A549 (cell line): ENCODE data around the gene OGFOD2. TPM values are rescaled to one million over a fixed set of nuclear protein-coding genes. Genes with fewer than 3 reads are reported as not detected.
A peak's percentile ranks its signal among the peaks of the same experiment; 100 is the strongest.

Experiments
- ATAC-seq, 2 experiments: fragments of 200-7000 bp in 1 of 2; fragments of >200 bp in 1 of 2; cut with Nextera tagmentation in 1 of 2; cut with Tn5 transposase in 1 of 2; 3 replicates each; pipeline versions ENCODE4 v1.8.0 to v1.9.1; 2018 to 2020; ENCODE audit warnings: mild to moderate bottlenecking in 1 of 2, moderate library complexity in 1 of 2
- CTCF ChIA-PET: fragments of 300-600 bp; sonication (Branson Sonifier 250); formaldehyde crosslinking; extraction: SDS; loops from one replicate; lab custom pipeline; 2021; ENCODE audit warnings: antibody characterized with exemption, inconsistent platforms; lab: Yijun Ruan, JAX
- POLR2A ChIA-PET: fragments of 350-600 bp; formaldehyde crosslinking; extraction: SDS; loops from one replicate; lab custom pipeline; 2021; ENCODE audit warnings: antibody characterized with exemption, inconsistent platforms; lab: Yijun Ruan, JAX
- DNase-seq, 2 experiments: peaks; one replicate each; pipeline versions ENCODE4 v3.0.0 to v3.0.0-alpha.2; 2011 to 2016; ENCODE audit warnings: low read depth in 1 of 2, low spot score in 1 of 2
- FAIRE-seq: peaks from 2 replicates; lab custom pipeline; 2011; peaks lifted over from hg19 to GRCh38; lab: Jason Lieb, UNC
- H3K27ac ChIP-seq, 2 experiments: fragments of >200 bp; sonication (Bioruptor Twin); formaldehyde crosslinking; 3 replicates each; pipeline ENCODE4 v1.5.1; 2016 to 2017
- H3K4me1 ChIP-seq: fragments of >200 bp; sonication (Bioruptor Twin); formaldehyde crosslinking; 3 replicates; pipeline ENCODE4 v1.6.1; 2016
- H3K4me2 ChIP-seq: fragments of >200 bp; sonication (Bioruptor Twin); formaldehyde crosslinking; 3 replicates; pipeline ENCODE4 v1.6.1; 2016
- H3K4me3 ChIP-seq: fragments of >200 bp; sonication (Bioruptor Twin); formaldehyde crosslinking; 3 replicates; pipeline ENCODE4 v1.5.1; 2016
- H3K9me3 ChIP-seq: fragments of >200 bp; sonication (Bioruptor Twin); formaldehyde crosslinking; 3 replicates; pipeline ENCODE4 v1.6.1; 2016
- BHLHE40 ChIP-seq: IDR thresholded peaks from 2 replicates; pipeline ENCODE4 v1.6.1; 2012; ENCODE audit warnings: low read depth, low read length, inconsistent platforms
- CBX2 ChIP-seq: fragments of 200-600 bp; sonication (generic); IDR thresholded peaks from 2 replicates; pipeline ENCODE4 v1.6.1; 2016; ENCODE audit warnings: low read depth, mild to moderate bottlenecking, borderline replicate concordance
- CBX8 ChIP-seq: fragments of 200-600 bp; sonication (generic); IDR thresholded peaks from 2 replicates; pipeline ENCODE4 v1.6.1; 2016
- CHD2 ChIP-seq: fragments of 150-350 bp; IDR thresholded peaks from 2 replicates; pipeline ENCODE4 v1.6.1; 2014; ENCODE audit warnings: low read length; ENCODE audit not compliant: partially characterized antibody
- ESRRA ChIP-seq: fragments of 150-350 bp; IDR thresholded peaks from 2 replicates; pipeline ENCODE4 v1.6.1; 2014; ENCODE audit warnings: mild to moderate bottlenecking, low read length, borderline replicate concordance
- FOSB ChIP-seq: fragments of 250-450 bp; sonication (Bioruptor Pico); IDR thresholded peaks from 2 replicates; pipeline ENCODE4 v1.5.0; 2020; ENCODE audit warnings: mild to moderate bottlenecking, moderate library complexity
- GATA3 ChIP-seq: IDR thresholded peaks from 2 replicates; pipeline ENCODE4 v1.6.1; 2012; ENCODE audit warnings: borderline replicate concordance
- HEYL ChIP-seq: fragments of 250-450 bp; sonication (Bioruptor Pico); IDR thresholded peaks from 2 replicates; pipeline ENCODE4 v1.8.0; 2021; ENCODE audit warnings: mild to moderate bottlenecking, moderate library complexity
- JUN ChIP-seq, 2 experiments: fragments of >200 bp; sonication (Bioruptor Twin); formaldehyde crosslinking; IDR thresholded peaks; 2 replicates in 1 of 2; 3 replicates in 1 of 2; pipeline ENCODE4 v1.6.1; 2016 to 2017
- JUNB ChIP-seq: fragments of >200 bp; sonication (Bioruptor Twin); formaldehyde crosslinking; IDR thresholded peaks from 2 replicates; pipeline ENCODE4 v1.6.1; 2016
- KDM5A ChIP-seq: fragments of 200-600 bp; sonication (generic); IDR thresholded peaks from 2 replicates; pipeline ENCODE4 v1.6.1; 2016; ENCODE audit warnings: antibody characterized with exemption, mild to moderate bottlenecking
- MAFK ChIP-seq: fragments of 450-650 bp; IDR thresholded peaks from 2 replicates; pipeline ENCODE4 v1.6.1; 2014; ENCODE audit not compliant: partially characterized antibody
- MYC ChIP-seq: IDR thresholded peaks from 2 replicates; pipeline ENCODE4 v1.6.1; 2012; ENCODE audit warnings: mild to moderate bottlenecking, inconsistent platforms, low read length, improper control_type of control experiment, borderline replicate concordance
- NPAS2 ChIP-seq: fragments of 250-450 bp; sonication (Bioruptor Pico); IDR thresholded peaks from 2 replicates; pipeline ENCODE4 v1.8.0; 2022; ENCODE audit warnings: mild to moderate bottlenecking, moderate library complexity, borderline replicate concordance
- NR3C1 ChIP-seq: fragments of >200 bp; sonication (Bioruptor Twin); formaldehyde crosslinking; IDR thresholded peaks from 3 replicates; pipeline ENCODE4 v1.6.1; 2017
- POLR2A ChIP-seq: IDR thresholded peaks from 2 replicates; pipeline ENCODE4 v1.6.1; 2012; ENCODE audit warnings: mild to moderate bottlenecking, low read length
- POLR2AphosphoS2 ChIP-seq: conservative IDR thresholded peaks from 2 replicates; pipeline ENCODE4 v1.6.1; 2012; ENCODE audit warnings: low read length, improper control_type of control experiment, inconsistent platforms
- RAD21 ChIP-seq, 2 experiments: fragments of >200 bp in 1 of 2; sonication (Bioruptor Twin) in 1 of 2; formaldehyde crosslinking in 1 of 2; IDR thresholded peaks in 1 of 2; conservative IDR thresholded peaks in 1 of 2; 2 replicates in 1 of 2; 3 replicates in 1 of 2; pipeline ENCODE4 v1.6.1; 2012 to 2018; ENCODE audit warnings: inconsistent platforms in 1 of 2
- RFX5 ChIP-seq: fragments of 450-650 bp; IDR thresholded peaks from 2 replicates; pipeline ENCODE4 v1.7.1; 2014; ENCODE audit warnings: antibody characterized with exemption, mild to moderate bottlenecking, moderate library complexity
- TP53 ChIP-seq: fragments of 250-450 bp; sonication (Bioruptor Pico); IDR thresholded peaks from 2 replicates; pipeline ENCODE4 v1.5.0; 2021; ENCODE audit warnings: mild to moderate bottlenecking, moderate library complexity
- ZSCAN20 ChIP-seq: fragments of 250-450 bp; sonication (Bioruptor Pico); IDR thresholded peaks from 2 replicates; pipeline ENCODE4 v1.8.0; 2022; ENCODE audit warnings: mild to moderate bottlenecking, moderate library complexity
- WGBS: methylation state at CpG from one replicate; pipeline ENCODE4 v1.1.6; 2017; ENCODE audit errors: missing lambda C conversion rate; 5-methylcytosine and 5-hydroxymethylcytosine counted together
- polyA plus RNA-seq, 4 experiments: library from polyadenylated mRNA; depleted of rRNA in 3 of 4; stranded (reverse); fragments of >200 nt; fragmentation: RNase III in 1 of 4; extraction: RNeasy Plus Mini Kit Qiagen cat#74134 plus additional on column Dnase treatment in 1 of 4; gene quantifications; 2 replicates in 3 of 4; 3 replicates in 1 of 4; pipeline ENCODE4 v1.2.3, GENCODE V29; 2011 to 2017
- TF ChIP-seq, protein P1 (sequence below): fragments of >200 bp; sonication (Bioruptor Twin); formaldehyde crosslinking; IDR thresholded peaks from 3 replicates; pipeline ENCODE4 v1.6.1; 2016
- TF ChIP-seq, protein P2 (sequence below): fragments of 250-450 bp; sonication (Bioruptor Pico); IDR thresholded peaks from 2 replicates; pipeline ENCODE4 v1.5.0; 2021; ENCODE audit warnings: mild to moderate bottlenecking, moderate library complexity, borderline replicate concordance
- TF ChIP-seq, protein P3 (sequence below): fragments of 150-350 bp; IDR thresholded peaks from 2 replicates; pipeline ENCODE4 v1.6.1; 2014; ENCODE audit warnings: low read depth, mild to moderate bottlenecking, low read length
- TF ChIP-seq, protein P4 (sequence below): fragments of 250-450 bp; sonication (Bioruptor Pico); IDR thresholded peaks from 2 replicates; pipeline ENCODE4 v1.5.0; 2020; ENCODE audit warnings: low read depth, mild to moderate bottlenecking, moderate library complexity
- TF ChIP-seq, protein P5 (sequence below): IDR thresholded peaks from 2 replicates; pipeline ENCODE4 v1.6.1; 2012

The OGFOD2 gene
- polyA plus RNA-seq, 2 of the 4 experiments (the other 2 are of a cell fraction), result 11.0 to 18.2 TPM

DNA sequence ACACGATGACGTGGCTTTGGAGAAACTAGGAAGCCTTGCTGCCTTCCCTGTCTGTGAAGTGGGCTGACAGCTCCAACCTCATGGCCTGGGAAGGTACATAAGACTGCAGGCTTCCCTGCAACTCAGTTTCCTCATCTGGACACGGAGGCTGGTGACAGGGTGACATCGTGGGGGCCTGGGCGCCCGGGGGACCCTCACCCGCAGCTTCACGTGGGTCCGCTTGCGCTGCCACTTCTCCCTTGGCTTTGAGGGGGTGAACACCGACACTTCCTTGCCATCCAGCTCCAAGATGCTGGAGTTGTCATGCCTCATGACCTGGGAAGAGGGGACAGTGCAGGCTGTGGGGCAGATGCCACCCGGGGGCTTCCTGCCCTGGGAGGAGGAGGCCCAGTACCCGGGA, 13.0 kb downstream of the OGFOD2 start (continued):
- TF ChIP-seq, protein P1, sequence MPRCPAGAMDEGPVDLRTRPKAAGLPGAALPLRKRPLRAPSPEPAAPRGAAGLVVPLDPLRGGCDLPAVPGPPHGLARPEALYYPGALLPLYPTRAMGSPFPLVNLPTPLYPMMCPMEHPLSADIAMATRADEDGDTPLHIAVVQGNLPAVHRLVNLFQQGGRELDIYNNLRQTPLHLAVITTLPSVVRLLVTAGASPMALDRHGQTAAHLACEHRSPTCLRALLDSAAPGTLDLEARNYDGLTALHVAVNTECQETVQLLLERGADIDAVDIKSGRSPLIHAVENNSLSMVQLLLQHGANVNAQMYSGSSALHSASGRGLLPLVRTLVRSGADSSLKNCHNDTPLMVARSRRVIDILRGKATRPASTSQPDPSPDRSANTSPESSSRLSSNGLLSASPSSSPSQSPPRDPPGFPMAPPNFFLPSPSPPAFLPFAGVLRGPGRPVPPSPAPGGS, result no peak
- TF ChIP-seq CBX2 (no peak), POLR2AphosphoS2 (no peak), JUN (IDR thresholded peaks at IDR 0.05) (no peak), CHD2 (no peak), ESRRA (no peak)

DNA sequence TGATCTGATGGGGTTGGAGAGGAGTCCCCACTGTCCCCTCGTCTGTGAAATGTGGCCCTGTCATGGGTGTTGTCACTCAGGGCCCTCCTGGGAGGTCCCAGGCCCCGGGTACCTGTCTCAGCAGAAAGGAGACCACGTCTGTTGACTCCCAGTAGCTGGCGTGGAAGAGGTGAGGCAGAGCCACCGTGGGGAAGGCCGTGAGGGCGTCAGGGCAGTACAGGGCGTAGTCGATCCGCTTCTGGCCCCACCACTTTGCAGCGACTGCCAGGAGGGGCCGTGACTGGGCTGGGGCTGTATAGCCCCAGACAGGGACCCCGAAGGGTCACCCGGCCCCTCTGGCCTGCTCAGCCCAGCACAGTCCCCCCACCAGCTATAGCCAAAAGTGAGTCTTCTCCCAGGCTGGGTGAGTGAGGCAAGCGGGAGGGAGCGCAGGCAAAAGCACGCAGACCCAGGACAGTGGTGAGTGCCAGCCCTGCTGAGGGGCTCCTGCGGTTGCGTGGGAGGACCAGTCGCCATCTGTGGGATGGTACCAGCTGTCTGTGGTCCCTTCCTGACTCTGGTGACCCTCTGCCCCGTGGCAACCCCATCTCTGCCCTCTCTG, 13.7 kb downstream of the OGFOD2 start:
- DNase-seq (no peak), ATAC-seq (no peak), FAIRE-seq (no peak)
- CTCF ChIA-PET, result interaction anchor here (0.6 to 9.2 kb wide), 7 partner anchors 7 to 249 kb away, joined by 3 to 37 read pairs (median 5); partner anchors contain the start of genes MPHOSPH9 and MTRFR
- H3K4me2 ChIP-seq, result no peak overlapping the region
- H3K9me3 ChIP-seq, result no peaks in the 10 kb centered on the region
- no peak for TF ChIP-seq TP53 (CRISPR knock-in tag)
- no peak for TF ChIP-seq NR3C1
- TF ChIP-seq CHD2, result no peak
- TF ChIP-seq JUN (IDR thresholded peaks at IDR 0.05), result no peak
- no peak for TF ChIP-seq MYC
- TF ChIP-seq, protein P2, sequence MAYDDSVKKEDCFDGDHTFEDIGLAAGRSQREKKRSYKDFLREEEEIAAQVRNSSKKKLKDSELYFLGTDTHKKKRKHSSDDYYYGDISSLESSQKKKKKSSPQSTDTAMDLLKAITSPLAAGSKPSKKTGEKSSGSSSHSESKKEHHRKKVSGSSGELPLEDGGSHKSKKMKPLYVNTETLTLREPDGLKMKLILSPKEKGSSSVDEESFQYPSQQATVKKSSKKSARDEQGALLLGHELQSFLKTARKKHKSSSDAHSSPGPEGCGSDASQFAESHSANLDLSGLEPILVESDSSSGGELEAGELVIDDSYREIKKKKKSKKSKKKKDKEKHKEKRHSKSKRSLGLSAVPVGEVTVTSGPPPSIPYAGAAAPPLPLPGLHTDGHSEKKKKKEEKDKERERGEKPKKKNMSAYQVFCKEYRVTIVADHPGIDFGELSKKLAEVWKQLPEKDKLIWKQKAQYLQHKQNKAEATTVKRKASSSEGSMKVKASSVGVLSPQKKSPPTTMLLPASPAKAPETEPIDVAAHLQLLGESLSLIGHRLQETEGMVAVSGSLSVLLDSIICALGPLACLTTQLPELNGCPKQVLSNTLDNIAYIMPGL (CRISPR knock-in tag), result no peak
- TF ChIP-seq HEYL (CRISPR knock-in tag), result no peak
- TF ChIP-seq, protein P3, sequence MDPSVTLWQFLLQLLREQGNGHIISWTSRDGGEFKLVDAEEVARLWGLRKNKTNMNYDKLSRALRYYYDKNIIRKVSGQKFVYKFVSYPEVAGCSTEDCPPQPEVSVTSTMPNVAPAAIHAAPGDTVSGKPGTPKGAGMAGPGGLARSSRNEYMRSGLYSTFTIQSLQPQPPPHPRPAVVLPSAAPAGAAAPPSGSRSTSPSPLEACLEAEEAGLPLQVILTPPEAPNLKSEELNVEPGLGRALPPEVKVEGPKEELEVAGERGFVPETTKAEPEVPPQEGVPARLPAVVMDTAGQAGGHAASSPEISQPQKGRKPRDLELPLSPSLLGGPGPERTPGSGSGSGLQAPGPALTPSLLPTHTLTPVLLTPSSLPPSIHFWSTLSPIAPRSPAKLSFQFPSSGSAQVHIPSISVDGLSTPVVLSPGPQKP, result no peak
- 89% methylated on average over 19 of the region's 21 CpGs for WGBS
- no peaks in the 10 kb centered on the region for H3K4me1 ChIP-seq
- no peak overlapping the region for H3K4me3 ChIP-seq
- POLR2A ChIA-PET, result interaction anchor here (1.5 kb wide), 1 partner anchor 244 kb away, joined by 5 read pairs; no protein-coding TSS in a partner anchor
- no peak overlapping the region for H3K27ac ChIP-seq

GRCh38 chr12:122989225-122989839, 14.3 kb downstream of the OGFOD2 start:
- ChIA-PET CTCF (interaction anchor here (0.5 to 9.2 kb wide), 9 partner anchors 8 to 1436 kb away, joined by 3 to 37 read pairs (median 4); partner anchors contain the start of genes MPHOSPH9 and MTRFR), POLR2A (interaction anchor here (1.5 kb wide), 1 partner anchor 243 kb away, joined by 5 read pairs; no protein-coding TSS in a partner anchor)
- H3K4me2 ChIP-seq, result no peak overlapping the region
- H3K4me1 ChIP-seq, result no peaks in the 10 kb centered on the region
- 94% methylated on average over 9 of the region's 10 CpGs for WGBS
- ATAC-seq (peak in 1 of 2 experiments; percentile 48; a peak in 3 of 6 replicates), DNase-seq (no peak), FAIRE-seq (no peak)
- H3K27ac ChIP-seq, result no peak overlapping the region
- no peaks in the 10 kb centered on the region for H3K9me3 ChIP-seq
- no peak for TF ChIP-seq JUNB
- TF ChIP-seq NPAS2 (CRISPR knock-in tag), result no peak
- TF ChIP-seq RFX5, result no peak
- TF ChIP-seq, protein P4, sequence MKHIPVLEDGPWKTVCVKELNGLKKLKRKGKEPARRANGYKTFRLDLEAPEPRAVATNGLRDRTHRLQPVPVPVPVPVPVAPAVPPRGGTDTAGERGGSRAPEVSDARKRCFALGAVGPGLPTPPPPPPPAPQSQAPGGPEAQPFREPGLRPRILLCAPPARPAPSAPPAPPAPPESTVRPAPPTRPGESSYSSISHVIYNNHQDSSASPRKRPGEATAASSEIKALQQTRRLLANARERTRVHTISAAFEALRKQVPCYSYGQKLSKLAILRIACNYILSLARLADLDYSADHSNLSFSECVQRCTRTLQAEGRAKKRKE (CRISPR knock-in tag), result no peak
- TF ChIP-seq FOSB, result no peak
- no peak for TF ChIP-seq POLR2A
- no peak for TF ChIP-seq MAFK
- no peak for TF ChIP-seq BHLHE40
- TF ChIP-seq RAD21 (conservative IDR thresholded peaks at IDR 0.05 in 1 of 2, IDR thresholded peaks at IDR 0.05 in 1 of 2), result no peak
- TF ChIP-seq CBX8, result no peak
- TF ChIP-seq, protein P5, sequence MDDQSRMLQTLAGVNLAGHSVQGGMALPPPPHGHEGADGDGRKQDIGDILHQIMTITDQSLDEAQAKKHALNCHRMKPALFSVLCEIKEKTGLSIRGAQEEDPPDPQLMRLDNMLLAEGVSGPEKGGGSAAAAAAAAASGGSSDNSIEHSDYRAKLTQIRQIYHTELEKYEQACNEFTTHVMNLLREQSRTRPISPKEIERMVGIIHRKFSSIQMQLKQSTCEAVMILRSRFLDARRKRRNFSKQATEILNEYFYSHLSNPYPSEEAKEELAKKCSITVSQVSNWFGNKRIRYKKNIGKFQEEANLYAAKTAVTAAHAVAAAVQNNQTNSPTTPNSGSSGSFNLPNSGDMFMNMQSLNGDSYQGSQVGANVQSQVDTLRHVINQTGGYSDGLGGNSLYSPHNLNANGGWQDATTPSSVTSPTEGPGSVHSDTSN, result no peak
- TF ChIP-seq GATA3, result no peak
- TF ChIP-seq ZSCAN20 (CRISPR knock-in tag), result no peak
- TF ChIP-seq, protein P3, result no peak
- TF ChIP-seq KDM5A, result no peak
- H3K4me3 ChIP-seq, result no peak overlapping the region
